G401 (cell line): ENCODE results near the gene RNF181. TPM values are rescaled to one million over a fixed set of nuclear protein-coding genes. Genes with fewer than 3 reads are reported as not detected.
"Not testable (repeated sequence)": the region's sequence is repeated elsewhere in the genome, so short reads cannot be mapped to it uniquely, and the experiment has no call there.

Source experiments
- DNase-seq: peaks from one replicate; pipeline ENCODE4 v3.0.0-alpha.2; 2015; ENCODE audit warnings: low spot score
- in situ Hi-C: cut with HindIII; loops from 2 replicates; pipeline ENCODE4 v1.10.0; 2016; ENCODE audit warnings: low sequenced_read_pairs, mixed read lengths
- total RNA-seq: library from RNA; depleted of rRNA; stranded (reverse); fragments of >200 nt; shearing (Covaris generic); gene quantifications from 2 replicates; pipeline ENCODE4 v1.2.3, GENCODE V29; 2014

Gene RNF181
- total RNA-seq, 1 experiment from 2014 or later: 130 TPM

- no peak for DNase-seq
- in situ Hi-C loops: no loop called here
These were observed 4.0 kb upstream of the RNF181 start for GRCh38 chr2:85591563-85591962.

- in situ Hi-C loops, DNase-seq: not testable (repeated sequence)
These were observed 3.2 kb upstream of the RNF181 start for GRCh38 chr2:85592299-85592698.

- DNase-seq: no peak
- in situ Hi-C loops: no loop called here
These were observed 2.5 kb upstream of the RNF181 start for GRCh38 chr2:85593023-85593422.

- in situ Hi-C loops: no loop called here
- no peak for DNase-seq
These were observed 737 bp upstream of the RNF181 start for GRCh38 chr2:85594715-85595300.

GRCh38 chr2:85596026-85596333, 435 bp downstream of the RNF181 start:
- DNase-seq: no peak
- in situ Hi-C loops: no loop called here

GRCh38 chr2:85596486-85597143, 1.1 kb downstream of the RNF181 start:
- in situ Hi-C loops: no loop called here
- DNase-seq: no peak

GRCh38 chr2:85597241-85597640, 1.7 kb downstream of the RNF181 start:
- DNase-seq: no peak
- in situ Hi-C loops: no loop called here

- DNase-seq: no peak
- in situ Hi-C loops: no loop called here
These were observed 3.2 kb downstream of the RNF181 start for GRCh38 chr2:85598594-85599340.

GRCh38 chr2:85599468-85600234, 4.1 kb downstream of the RNF181 start:
- in situ Hi-C loops: no loop called here
- no peak for DNase-seq

GRCh38 chr2:85600235-85600575, 4.7 kb downstream of the RNF181 start:
- in situ Hi-C loops: no loop called here
- DNase-seq: no peak

GRCh38 chr2:85600951-85601770, 5.6 kb downstream of the RNF181 start:
- DNase-seq: no peak
- in situ Hi-C loops: no loop called here

GRCh38 chr2:85601771-85602475, 6.4 kb downstream of the RNF181 start:
- in situ Hi-C loops: no loop called here
- peak; percentile 40 for DNase-seq

GRCh38 chr2:85602476-85603234, 7.1 kb downstream of the RNF181 start, which contains the start of gene TMEM150A:
TSS of gene TMEM150A (minus strand) at chr2:85602698. CDS start at chr2:85601948, 750 bp downstream.
- in situ Hi-C loops: no loop called here
- peak; percentile 92 for DNase-seq

GRCh38 chr2:85604133-85604444, 8.5 kb downstream of the RNF181 start:
- DNase-seq, in situ Hi-C loops: not testable (repeated sequence)

GRCh38 chr2:85604568-85605339, 9.2 kb downstream of the RNF181 start:
- no peak for DNase-seq
- in situ Hi-C loops: no loop called here

- DNase-seq: no peak
- in situ Hi-C loops: no loop called here
These were observed 10.0 kb downstream of the RNF181 start for GRCh38 chr2:85605406-85606115.

- in situ Hi-C loops: no loop called here
- no peak for DNase-seq
These were observed 10.5 kb downstream of the RNF181 start for GRCh38 chr2:85606116-85606455.
